DOHH2 (cell line): Measurements from ENCODE around the gene TTC28.

Experiments used
- CTCF ChIP-seq: fragments of 200-600 bp; sonication (generic); IDR thresholded peaks from one replicate; pipeline ENCODE4 v1.5.1; 2014; ENCODE audit warnings: antibody characterized with exemption, mild to moderate bottlenecking, low read depth, low read length; ENCODE audit not compliant: poor library complexity, severe bottlenecking
- EZH2phosphoT487 ChIP-seq: fragments of 200-600 bp; sonication (generic); IDR thresholded peaks from 2 replicates; pipeline ENCODE4 v1.6.1; 2017; ENCODE audit warnings: borderline replicate concordance, mild to moderate bottlenecking, antibody characterized with exemption, low read length, moderate library complexity, mixed read lengths

- TF ChIP-seq EZH2phosphoT487 (no peak), CTCF (no peak)
Measured at GRCh38 chr22:28108851-28109250, 570.8 kb downstream of the TTC28 start.
